ENCODE measurements around the gene ACSM2B.
"Not testable (repeated sequence)": the region's sequence is repeated elsewhere in the genome, so short reads cannot be mapped to it uniquely, and the experiment has no call there.

ACSM2B gene

GRCh38 chr16:20576145-20576544 lies at the start of gene ACSM2B:
TSS of gene ACSM2B (minus strand) at chr16:20576367. CDS start at chr16:20564845, 11,522 bp downstream.
- not testable (repeated sequence) for DNase-seq

- DNase-seq = no peak
Observed at GRCh38 chr16:20624882-20625807, 49.0 kb upstream of the ACSM2B start.

- DNase-seq = no peak
Observed at GRCh38 chr16:20624205-20624604, 48.0 kb upstream of the ACSM2B start.

GRCh38 chr16:20622498-20622870 lies 46.3 kb upstream of the ACSM2B start:
- no peak for DNase-seq

GRCh38 chr16:20621406-20621805 lies 45.2 kb upstream of the ACSM2B start:
- DNase-seq = no peak

- DNase-seq = no peak
Observed at GRCh38 chr16:20620770-20621169, 44.6 kb upstream of the ACSM2B start.

GRCh38 chr16:20620003-20620402 lies 43.8 kb upstream of the ACSM2B start:
- DNase-seq = no peak

- no peak for DNase-seq
Observed at GRCh38 chr16:20617271-20617670, 41.1 kb upstream of the ACSM2B start.

- no peak for DNase-seq
Observed at GRCh38 chr16:20614186-20615141, 38.3 kb upstream of the ACSM2B start.

- no peak for DNase-seq
Observed at GRCh38 chr16:20613481-20614185, 37.5 kb upstream of the ACSM2B start.

GRCh38 chr16:20612551-20613480 lies 36.6 kb upstream of the ACSM2B start:
- no peak for DNase-seq

GRCh38 chr16:20611975-20612481 lies 35.9 kb upstream of the ACSM2B start:
- DNase-seq = no peak

- no peak for DNase-seq
Observed at GRCh38 chr16:20611350-20611902, 35.3 kb upstream of the ACSM2B start.

- DNase-seq = no peak
Observed at GRCh38 chr16:20610892-20611349, 34.8 kb upstream of the ACSM2B start.

- DNase-seq = no peak
Observed at GRCh38 chr16:20610211-20610891, 34.2 kb upstream of the ACSM2B start.

GRCh38 chr16:20602205-20602604 lies 26.0 kb upstream of the ACSM2B start:
- DNase-seq = not testable (repeated sequence)

GRCh38 chr16:20599475-20599874 lies 23.3 kb upstream of the ACSM2B start:
- not testable (repeated sequence) for DNase-seq

- DNase-seq = no peak
Observed at GRCh38 chr16:20598832-20599469, 22.8 kb upstream of the ACSM2B start.

GRCh38 chr16:20595694-20596093 lies 19.5 kb upstream of the ACSM2B start:
- not testable (repeated sequence) for DNase-seq

GRCh38 chr16:20595068-20595467 lies 18.9 kb upstream of the ACSM2B start:
- not testable (repeated sequence) for DNase-seq
